HEK293T (cell line): ENCODE data around the gene C1orf198.

Experiments
- CTCF ChIA-PET: fragments of 350-600 bp; formaldehyde crosslinking; extraction: SDS; loops from one replicate; lab custom pipeline; 2021; ENCODE audit warnings: antibody characterized with exemption, inconsistent platforms; lab: Yijun Ruan, JAX
- POLR2A ChIA-PET: fragments of 350-600 bp; formaldehyde crosslinking; extraction: SDS; loops from one replicate; lab custom pipeline; 2020; ENCODE audit warnings: antibody characterized with exemption, inconsistent platforms; lab: Yijun Ruan, JAX
- DNase-seq: peaks from one replicate; pipeline ENCODE4 v3.0.0; 2012; ENCODE audit warnings: mixed read lengths; ENCODE audit errors: extremely low spot score
- ARNT ChIP-seq: fragments of 450-650 bp; IDR thresholded peaks from 2 replicates; pipeline ENCODE4 v1.6.1; 2017; ENCODE audit warnings: mild to moderate bottlenecking
- BHLHE40 ChIP-seq: fragments of 450-650 bp; IDR thresholded peaks from 2 replicates; pipeline ENCODE4 v1.6.1; 2016; ENCODE audit warnings: mild to moderate bottlenecking, moderate library complexity, borderline replicate concordance
- CTBP1 ChIP-seq: fragments of 450-650 bp; IDR thresholded peaks from 2 replicates; pipeline ENCODE4 v1.6.1; 2016; ENCODE audit warnings: borderline replicate concordance
- ELF4 ChIP-seq: fragments of 450-650 bp; IDR thresholded peaks from 2 replicates; pipeline ENCODE4 v1.6.1; 2017; ENCODE audit warnings: antibody characterized with exemption
- FOXA1 ChIP-seq: fragments of 450-650 bp; IDR thresholded peaks from 2 replicates; pipeline ENCODE4 v1.6.1; 2016; ENCODE audit warnings: mild to moderate bottlenecking
- FOXK2 ChIP-seq: fragments of 450-650 bp; IDR thresholded peaks from 2 replicates; pipeline ENCODE4 v1.6.1; 2016; ENCODE audit warnings: mild to moderate bottlenecking
- FOXM1 ChIP-seq: fragments of 450-650 bp; IDR thresholded peaks from 2 replicates; pipeline ENCODE4 v1.6.1; 2017; ENCODE audit warnings: mild to moderate bottlenecking, borderline replicate concordance
- HDGF ChIP-seq: fragments of 450-650 bp; IDR thresholded peaks from 2 replicates; pipeline ENCODE4 v1.6.1; 2017; ENCODE audit warnings: antibody characterized with exemption, borderline replicate concordance
- L3MBTL2 ChIP-seq: fragments of 450-650 bp; conservative IDR thresholded peaks from 2 replicates; pipeline ENCODE4 v1.6.1; 2016; ENCODE audit warnings: mild to moderate bottlenecking
- LEF1 ChIP-seq: fragments of 450-650 bp; IDR thresholded peaks from 2 replicates; pipeline ENCODE4 v1.6.1; 2017; ENCODE audit warnings: mild to moderate bottlenecking, borderline replicate concordance
- NFRKB ChIP-seq: fragments of 450-650 bp; IDR thresholded peaks from 2 replicates; pipeline ENCODE4 v1.6.1; 2016; ENCODE audit warnings: mild to moderate bottlenecking, moderate library complexity
- PKNOX1 ChIP-seq: fragments of 450-650 bp; IDR thresholded peaks from 2 replicates; pipeline ENCODE4 v1.6.1; 2016
- SP1 ChIP-seq: fragments of 450-650 bp; IDR thresholded peaks from 2 replicates; pipeline ENCODE4 v1.6.1; 2017
- SUZ12 ChIP-seq: fragments of 450-650 bp; IDR thresholded peaks from 2 replicates; pipeline ENCODE4 v1.6.1; 2016; ENCODE audit warnings: mild to moderate bottlenecking
- TARDBP ChIP-seq: fragments of 450-650 bp; IDR thresholded peaks from 2 replicates; pipeline ENCODE4 v1.6.1; 2016
- ZNF384 ChIP-seq: fragments of 450-650 bp; IDR thresholded peaks from 2 replicates; pipeline ENCODE4 v1.6.1; 2016

Gene C1orf198

GRCh38 chr1:230790026-230790425 is 78.3 kb downstream of the C1orf198 start:
- no peak for TF ChIP-seq L3MBTL2
- TF ChIP-seq NFRKB = no peak
- TF ChIP-seq PKNOX1 = no peak
- no peak for TF ChIP-seq ARNT
- TF ChIP-seq LEF1 = no peak
- no peak for TF ChIP-seq ELF4
- no peak for TF ChIP-seq TARDBP
- TF ChIP-seq CTBP1 = no peak
- no peak for TF ChIP-seq FOXA1
- TF ChIP-seq FOXM1 = no peak
- no peak for TF ChIP-seq HDGF
- no peak for TF ChIP-seq SP1
- TF ChIP-seq ZNF384 = no peak
- TF ChIP-seq SUZ12 = no peak
- TF ChIP-seq BHLHE40 = no peak
- TF ChIP-seq FOXK2 = no peak
- ChIA-PET CTCF (interaction anchor here (0.8 kb wide), 1 partner anchor 8 kb away, joined by 3 read pairs; no protein-coding TSS in a partner anchor), POLR2A (no interaction called here)
- DNase-seq = no peak

- ChIA-PET CTCF (interaction anchor here (0.6 kb wide), 1 partner anchor 751 kb away, joined by 6 read pairs; no protein-coding TSS in a partner anchor), POLR2A (no interaction called here)
- DNase-seq = no peak
- no peak for TF ChIP-seq FOXA1
- TF ChIP-seq SUZ12 = no peak
- TF ChIP-seq BHLHE40 = no peak
- no peak for TF ChIP-seq NFRKB
- TF ChIP-seq TARDBP = no peak
- no peak for TF ChIP-seq FOXK2
- TF ChIP-seq SP1 = no peak
- TF ChIP-seq FOXM1 = no peak
- no peak for TF ChIP-seq CTBP1
- TF ChIP-seq ARNT = no peak
- TF ChIP-seq ELF4 = no peak
- TF ChIP-seq LEF1 = no peak
- no peak for TF ChIP-seq HDGF
- no peak for TF ChIP-seq L3MBTL2
- no peak for TF ChIP-seq PKNOX1
Measured at GRCh38 chr1:230788561-230789275, 79.6 kb downstream of the C1orf198 start.

GRCh38 chr1:230787471-230787870 is 80.8 kb downstream of the C1orf198 start:
- POLR2A ChIA-PET = no interaction called here
- CTCF ChIA-PET = no interaction called here
- TF ChIP-seq LEF1 = no peak
- no peak for TF ChIP-seq BHLHE40
- no peak for TF ChIP-seq FOXA1
- TF ChIP-seq ELF4 = no peak
- TF ChIP-seq ZNF384 = no peak
- no peak for TF ChIP-seq L3MBTL2
- TF ChIP-seq FOXK2 = no peak
- no peak for TF ChIP-seq FOXM1
- TF ChIP-seq SUZ12 = no peak
- TF ChIP-seq CTBP1 = no peak
- no peak for DNase-seq
